WTC11 (cell line): ENCODE results near the gene MMP28.

Experiments used
- ETV6 ChIP-seq: sonication (generic); formaldehyde crosslinking; IDR thresholded peaks from 2 replicates; pipeline ENCODE4 v1.8.1; 2022; ENCODE audit warnings: mild to moderate bottlenecking, missing genetic modification reagents
- GABPB1 ChIP-seq: sonication (generic); formaldehyde crosslinking; IDR thresholded peaks from 2 replicates; pipeline ENCODE4 v1.8.1; 2023; ENCODE audit warnings: mild to moderate bottlenecking, missing genetic modification reagents
- GTF2I ChIP-seq: fragments of 250-450 bp; sonication (Bioruptor Pico); conservative IDR thresholded peaks from 2 replicates; pipeline ENCODE4 v1.4.0; 2021; ENCODE audit warnings: mild to moderate bottlenecking
- SP1 ChIP-seq: sonication (generic); formaldehyde crosslinking; conservative IDR thresholded peaks from 2 replicates; pipeline ENCODE4 v1.8.1; 2022; ENCODE audit warnings: missing genetic modification reagents
- TEAD4 ChIP-seq: sonication (generic); formaldehyde crosslinking; IDR thresholded peaks from 2 replicates; pipeline ENCODE4 v1.8.0; 2022; ENCODE audit warnings: mild to moderate bottlenecking, missing genetic modification reagents
- ZNF416 ChIP-seq: fragments of 250-450 bp; sonication (Bioruptor Pico); IDR thresholded peaks from 2 replicates; pipeline ENCODE4 v1.9.0; 2021; ENCODE audit warnings: mild to moderate bottlenecking, inconsistent platforms
- TF ChIP-seq, protein P1 (sequence below): fragments of 200-600 bp; IDR thresholded peaks from 2 replicates; pipeline ENCODE4 v1.8.0; 2022; ENCODE audit warnings: antibody characterized with exemption
- TF ChIP-seq, protein P2 (sequence below): sonication (generic); formaldehyde crosslinking; conservative IDR thresholded peaks from 2 replicates; pipeline ENCODE4 v1.8.1; 2022; ENCODE audit warnings: mild to moderate bottlenecking, missing genetic modification reagents
- TF ChIP-seq, protein P3 (sequence below): sonication (generic); formaldehyde crosslinking; IDR thresholded peaks from 2 replicates; pipeline ENCODE4 v1.8.0; 2022; ENCODE audit warnings: mild to moderate bottlenecking, missing genetic modification reagents

DNA sequence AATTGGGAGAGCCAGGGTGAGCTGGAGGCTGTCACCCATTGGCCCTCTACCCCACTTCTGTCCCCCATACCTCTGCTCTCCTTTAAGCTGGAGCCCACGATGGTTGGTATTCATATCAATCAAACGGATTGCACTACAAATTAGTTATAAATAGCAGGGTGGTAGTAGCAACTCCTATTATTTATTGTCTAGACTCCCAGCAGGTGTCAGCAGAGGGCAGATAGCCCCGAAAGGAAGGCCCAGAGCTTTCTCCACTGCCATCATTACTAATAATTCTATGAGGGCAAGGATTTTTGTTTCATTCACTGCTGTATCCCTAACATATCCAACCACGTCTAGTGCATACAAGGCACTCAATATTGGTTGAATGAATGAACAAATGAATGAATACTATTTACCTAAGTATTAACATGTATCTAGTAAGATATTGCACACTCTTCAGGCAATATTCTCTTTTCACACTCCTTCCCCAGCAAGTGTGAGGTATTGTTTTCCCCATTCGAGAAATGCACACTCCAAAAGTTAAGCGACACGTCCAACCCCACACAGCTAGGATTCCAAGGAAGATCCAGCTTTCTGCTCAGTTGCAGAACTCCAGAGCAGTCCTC lies 28.4 kb downstream of the MMP28 start:
- no peak for TF ChIP-seq GABPB1 (CRISPR knock-in tag)
- no peak for TF ChIP-seq GTF2I (CRISPR knock-in tag)
- TF ChIP-seq, protein P1, sequence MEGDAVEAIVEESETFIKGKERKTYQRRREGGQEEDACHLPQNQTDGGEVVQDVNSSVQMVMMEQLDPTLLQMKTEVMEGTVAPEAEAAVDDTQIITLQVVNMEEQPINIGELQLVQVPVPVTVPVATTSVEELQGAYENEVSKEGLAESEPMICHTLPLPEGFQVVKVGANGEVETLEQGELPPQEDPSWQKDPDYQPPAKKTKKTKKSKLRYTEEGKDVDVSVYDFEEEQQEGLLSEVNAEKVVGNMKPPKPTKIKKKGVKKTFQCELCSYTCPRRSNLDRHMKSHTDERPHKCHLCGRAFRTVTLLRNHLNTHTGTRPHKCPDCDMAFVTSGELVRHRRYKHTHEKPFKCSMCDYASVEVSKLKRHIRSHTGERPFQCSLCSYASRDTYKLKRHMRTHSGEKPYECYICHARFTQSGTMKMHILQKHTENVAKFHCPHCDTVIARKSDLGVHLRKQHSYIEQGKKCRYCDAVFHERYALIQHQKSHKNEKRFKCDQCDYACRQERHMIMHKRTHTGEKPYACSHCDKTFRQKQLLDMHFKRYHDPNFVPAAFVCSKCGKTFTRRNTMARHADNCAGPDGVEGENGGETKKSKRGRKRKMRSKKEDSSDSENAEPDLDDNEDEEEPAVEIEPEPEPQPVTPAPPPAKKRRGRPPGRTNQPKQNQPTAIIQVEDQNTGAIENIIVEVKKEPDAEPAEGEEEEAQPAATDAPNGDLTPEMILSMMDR = no peak
- TF ChIP-seq TEAD4 (CRISPR knock-in tag) = no peak
- TF ChIP-seq, protein P2, sequence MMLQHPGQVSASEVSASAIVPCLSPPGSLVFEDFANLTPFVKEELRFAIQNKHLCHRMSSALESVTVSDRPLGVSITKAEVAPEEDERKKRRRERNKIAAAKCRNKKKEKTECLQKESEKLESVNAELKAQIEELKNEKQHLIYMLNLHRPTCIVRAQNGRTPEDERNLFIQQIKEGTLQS = no peak
- TF ChIP-seq, protein P3, sequence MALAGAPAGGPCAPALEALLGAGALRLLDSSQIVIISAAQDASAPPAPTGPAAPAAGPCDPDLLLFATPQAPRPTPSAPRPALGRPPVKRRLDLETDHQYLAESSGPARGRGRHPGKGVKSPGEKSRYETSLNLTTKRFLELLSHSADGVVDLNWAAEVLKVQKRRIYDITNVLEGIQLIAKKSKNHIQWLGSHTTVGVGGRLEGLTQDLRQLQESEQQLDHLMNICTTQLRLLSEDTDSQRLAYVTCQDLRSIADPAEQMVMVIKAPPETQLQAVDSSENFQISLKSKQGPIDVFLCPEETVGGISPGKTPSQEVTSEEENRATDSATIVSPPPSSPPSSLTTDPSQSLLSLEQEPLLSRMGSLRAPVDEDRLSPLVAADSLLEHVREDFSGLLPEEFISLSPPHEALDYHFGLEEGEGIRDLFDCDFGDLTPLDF (CRISPR knock-in tag) = no peak
- no peak for TF ChIP-seq ZNF416 (CRISPR knock-in tag)
- TF ChIP-seq ETV6 (CRISPR knock-in tag) = no peak
- TF ChIP-seq SP1 = no peak
